ENCODE results near the gene TAPT1. TPM values are rescaled to one million over a fixed set of nuclear protein-coding genes. Genes with fewer than 3 reads are reported as not detected.

TAPT1 gene
- total RNA-seq, 1 donor, result 21.1 TPM

GRCh38 chr4:16236402-16237023 is 10.2 kb upstream of the TAPT1 start:
- DNase-seq (ENCODE audit: low read depth), result no peak
- no peak for TF ChIP-seq CTCF (IDR thresholded peaks at IDR 0.05; ENCODE audit: insufficient read depth, low read length)
- H3K4me3 ChIP-seq (ENCODE audit: low read depth, low read length), result no peak overlapping the region

- no peak for DNase-seq (ENCODE audit: low read depth)
- H3K4me3 ChIP-seq (ENCODE audit: low read depth, low read length), result no peak overlapping the region
- TF ChIP-seq CTCF (IDR thresholded peaks at IDR 0.05; ENCODE audit: insufficient read depth, low read length), result no peak
Measured at GRCh38 chr4:16235209-16235608, 8.9 kb upstream of the TAPT1 start.

GRCh38 chr4:16233569-16234177 is 7.4 kb upstream of the TAPT1 start:
- DNase-seq (ENCODE audit: low read depth), result no peak
- no peak overlapping the region for H3K4me3 ChIP-seq (ENCODE audit: low read depth, low read length)
- TF ChIP-seq CTCF (IDR thresholded peaks at IDR 0.05; ENCODE audit: insufficient read depth, low read length), result no peak

GRCh38 chr4:16231570-16232245 is 5.4 kb upstream of the TAPT1 start:
- DNase-seq (ENCODE audit: low read depth), result peak; percentile 48
- H3K4me3 ChIP-seq (ENCODE audit: low read depth, low read length), result peak overlapping the region; percentile 8
- no peak for TF ChIP-seq CTCF (IDR thresholded peaks at IDR 0.05; ENCODE audit: insufficient read depth, low read length)

- no peak for TF ChIP-seq CTCF (IDR thresholded peaks at IDR 0.05; ENCODE audit: insufficient read depth, low read length)
- DNase-seq (ENCODE audit: low read depth), result no peak
- no peak overlapping the region for H3K4me3 ChIP-seq (ENCODE audit: low read depth, low read length)
Measured at GRCh38 chr4:16230308-16230707, 4.0 kb upstream of the TAPT1 start.

- DNase-seq (ENCODE audit: low read depth), result no peak
- TF ChIP-seq CTCF (IDR thresholded peaks at IDR 0.05; ENCODE audit: insufficient read depth, low read length), result no peak
- H3K4me3 ChIP-seq (ENCODE audit: low read depth, low read length), result no peak overlapping the region
Measured at GRCh38 chr4:16229604-16230003, 3.3 kb upstream of the TAPT1 start.
